WTC11 (cell line): ENCODE measurements around the gene ZNF485.

ENCODE experiments used
- ESRRA ChIP-seq: sonication (generic); formaldehyde crosslinking; IDR thresholded peaks from 2 replicates; pipeline ENCODE4 v1.8.1; 2022; ENCODE audit warnings: mild to moderate bottlenecking, missing genetic modification reagents, borderline replicate concordance
- ETV6 ChIP-seq: sonication (generic); formaldehyde crosslinking; IDR thresholded peaks from 2 replicates; pipeline ENCODE4 v1.8.1; 2022; ENCODE audit warnings: mild to moderate bottlenecking, missing genetic modification reagents
- IRF2 ChIP-seq: sonication (generic); formaldehyde crosslinking; IDR thresholded peaks from 2 replicates; pipeline ENCODE4 v1.8.0; 2022; ENCODE audit warnings: low read depth, missing genetic modification reagents, borderline replicate concordance
- SMAD3 ChIP-seq: sonication (generic); formaldehyde crosslinking; IDR thresholded peaks from 2 replicates; pipeline ENCODE4 v1.8.0; 2022; ENCODE audit warnings: missing genetic modification reagents, mild to moderate bottlenecking, borderline replicate concordance
- SMAD4 ChIP-seq: sonication (generic); formaldehyde crosslinking; IDR thresholded peaks from 2 replicates; pipeline ENCODE4 v1.8.0; 2022; ENCODE audit warnings: mild to moderate bottlenecking, missing genetic modification reagents
- ZNF317 ChIP-seq: sonication (generic); formaldehyde crosslinking; IDR thresholded peaks from 2 replicates; pipeline ENCODE4 v1.8.1; 2023; ENCODE audit warnings: low read depth, mild to moderate bottlenecking, moderate library complexity, missing genetic modification reagents, borderline replicate concordance
- TF ChIP-seq, protein P1 (sequence below): fragments of 200-600 bp; IDR thresholded peaks from 2 replicates; pipeline ENCODE4 v1.8.0; 2022; ENCODE audit warnings: antibody characterized with exemption
- TF ChIP-seq, protein P2 (sequence below): sonication (generic); formaldehyde crosslinking; IDR thresholded peaks from 2 replicates; pipeline ENCODE4 v1.8.1; 2022; ENCODE audit warnings: low read depth, missing genetic modification reagents, borderline replicate concordance
- TF ChIP-seq, protein P3 (sequence below): sonication (generic); formaldehyde crosslinking; conservative IDR thresholded peaks from 2 replicates; pipeline ENCODE4 v1.8.1; 2022; ENCODE audit warnings: mild to moderate bottlenecking, missing genetic modification reagents
- TF ChIP-seq, protein P4 (sequence below): sonication (generic); formaldehyde crosslinking; IDR thresholded peaks from 2 replicates; pipeline ENCODE4 v1.8.1; 2023; ENCODE audit warnings: mild to moderate bottlenecking, missing genetic modification reagents, moderate library complexity
- TF ChIP-seq, protein P5 (sequence below): sonication (generic); formaldehyde crosslinking; IDR thresholded peaks from 2 replicates; pipeline ENCODE4 v1.8.1; 2022; ENCODE audit warnings: mild to moderate bottlenecking, moderate library complexity, missing genetic modification reagents
- TF ChIP-seq, protein P6 (sequence below): fragments of 250-450 bp; sonication (Bioruptor Pico); IDR thresholded peaks from 2 replicates; pipeline ENCODE4 v2.1.2; 2022; ENCODE audit warnings: mild to moderate bottlenecking, moderate library complexity

DNA sequence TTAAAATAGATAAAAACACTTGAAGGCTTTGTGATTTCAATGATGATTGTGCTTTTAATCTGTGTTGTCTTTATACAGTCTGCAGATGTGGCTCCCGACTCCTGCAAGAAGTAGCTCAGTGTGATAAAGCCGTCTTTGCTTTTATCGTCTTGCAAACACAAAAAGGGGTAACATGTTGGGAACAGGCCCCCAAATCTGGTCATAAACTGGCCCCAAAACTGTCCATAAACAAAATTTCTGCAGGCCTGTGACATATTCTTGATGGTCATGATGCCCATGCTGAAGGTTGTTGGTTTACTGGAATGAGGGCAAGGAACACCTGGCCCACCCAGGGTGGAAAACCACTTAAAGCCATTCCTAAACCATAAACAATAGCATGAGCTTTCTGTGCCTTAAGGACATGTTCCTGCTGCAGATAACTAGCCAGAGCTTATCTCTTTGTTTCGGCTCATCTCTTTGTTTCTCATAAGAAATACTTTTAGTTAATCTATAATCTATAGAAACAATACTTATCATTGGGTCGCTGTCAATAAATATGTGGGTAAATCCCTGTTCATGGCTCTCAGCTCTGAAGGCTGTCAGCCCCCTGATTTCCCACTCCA lies 14.8 kb upstream of the ZNF485 start:
- TF ChIP-seq, protein P1, sequence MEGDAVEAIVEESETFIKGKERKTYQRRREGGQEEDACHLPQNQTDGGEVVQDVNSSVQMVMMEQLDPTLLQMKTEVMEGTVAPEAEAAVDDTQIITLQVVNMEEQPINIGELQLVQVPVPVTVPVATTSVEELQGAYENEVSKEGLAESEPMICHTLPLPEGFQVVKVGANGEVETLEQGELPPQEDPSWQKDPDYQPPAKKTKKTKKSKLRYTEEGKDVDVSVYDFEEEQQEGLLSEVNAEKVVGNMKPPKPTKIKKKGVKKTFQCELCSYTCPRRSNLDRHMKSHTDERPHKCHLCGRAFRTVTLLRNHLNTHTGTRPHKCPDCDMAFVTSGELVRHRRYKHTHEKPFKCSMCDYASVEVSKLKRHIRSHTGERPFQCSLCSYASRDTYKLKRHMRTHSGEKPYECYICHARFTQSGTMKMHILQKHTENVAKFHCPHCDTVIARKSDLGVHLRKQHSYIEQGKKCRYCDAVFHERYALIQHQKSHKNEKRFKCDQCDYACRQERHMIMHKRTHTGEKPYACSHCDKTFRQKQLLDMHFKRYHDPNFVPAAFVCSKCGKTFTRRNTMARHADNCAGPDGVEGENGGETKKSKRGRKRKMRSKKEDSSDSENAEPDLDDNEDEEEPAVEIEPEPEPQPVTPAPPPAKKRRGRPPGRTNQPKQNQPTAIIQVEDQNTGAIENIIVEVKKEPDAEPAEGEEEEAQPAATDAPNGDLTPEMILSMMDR, result no peak
- no peak for TF ChIP-seq SMAD3 (CRISPR knock-in tag)
- no peak for TF ChIP-seq ESRRA
- TF ChIP-seq ETV6 (CRISPR knock-in tag), result no peak
- no peak for TF ChIP-seq SMAD4 (CRISPR knock-in tag)
- TF ChIP-seq, protein P2, sequence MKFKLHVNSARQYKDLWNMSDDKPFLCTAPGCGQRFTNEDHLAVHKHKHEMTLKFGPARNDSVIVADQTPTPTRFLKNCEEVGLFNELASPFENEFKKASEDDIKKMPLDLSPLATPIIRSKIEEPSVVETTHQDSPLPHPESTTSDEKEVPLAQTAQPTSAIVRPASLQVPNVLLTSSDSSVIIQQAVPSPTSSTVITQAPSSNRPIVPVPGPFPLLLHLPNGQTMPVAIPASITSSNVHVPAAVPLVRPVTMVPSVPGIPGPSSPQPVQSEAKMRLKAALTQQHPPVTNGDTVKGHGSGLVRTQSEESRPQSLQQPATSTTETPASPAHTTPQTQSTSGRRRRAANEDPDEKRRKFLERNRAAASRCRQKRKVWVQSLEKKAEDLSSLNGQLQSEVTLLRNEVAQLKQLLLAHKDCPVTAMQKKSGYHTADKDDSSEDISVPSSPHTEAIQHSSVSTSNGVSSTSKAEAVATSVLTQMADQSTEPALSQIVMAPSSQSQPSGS (CRISPR knock-in tag), result no peak
- TF ChIP-seq, protein P3, sequence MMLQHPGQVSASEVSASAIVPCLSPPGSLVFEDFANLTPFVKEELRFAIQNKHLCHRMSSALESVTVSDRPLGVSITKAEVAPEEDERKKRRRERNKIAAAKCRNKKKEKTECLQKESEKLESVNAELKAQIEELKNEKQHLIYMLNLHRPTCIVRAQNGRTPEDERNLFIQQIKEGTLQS (CRISPR knock-in tag), result no peak
- TF ChIP-seq, protein P4, sequence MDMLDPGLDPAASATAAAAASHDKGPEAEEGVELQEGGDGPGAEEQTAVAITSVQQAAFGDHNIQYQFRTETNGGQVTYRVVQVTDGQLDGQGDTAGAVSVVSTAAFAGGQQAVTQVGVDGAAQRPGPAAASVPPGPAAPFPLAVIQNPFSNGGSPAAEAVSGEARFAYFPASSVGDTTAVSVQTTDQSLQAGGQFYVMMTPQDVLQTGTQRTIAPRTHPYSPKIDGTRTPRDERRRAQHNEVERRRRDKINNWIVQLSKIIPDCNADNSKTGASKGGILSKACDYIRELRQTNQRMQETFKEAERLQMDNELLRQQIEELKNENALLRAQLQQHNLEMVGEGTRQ (CRISPR knock-in tag), result no peak
- TF ChIP-seq IRF2, result no peak
- TF ChIP-seq, protein P5, sequence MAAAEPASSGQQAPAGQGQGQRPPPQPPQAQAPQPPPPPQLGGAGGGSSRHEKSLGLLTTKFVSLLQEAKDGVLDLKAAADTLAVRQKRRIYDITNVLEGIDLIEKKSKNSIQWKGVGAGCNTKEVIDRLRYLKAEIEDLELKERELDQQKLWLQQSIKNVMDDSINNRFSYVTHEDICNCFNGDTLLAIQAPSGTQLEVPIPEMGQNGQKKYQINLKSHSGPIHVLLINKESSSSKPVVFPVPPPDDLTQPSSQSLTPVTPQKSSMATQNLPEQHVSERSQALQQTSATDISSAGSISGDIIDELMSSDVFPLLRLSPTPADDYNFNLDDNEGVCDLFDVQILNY (CRISPR knock-in tag), result no peak
- TF ChIP-seq, protein P6, sequence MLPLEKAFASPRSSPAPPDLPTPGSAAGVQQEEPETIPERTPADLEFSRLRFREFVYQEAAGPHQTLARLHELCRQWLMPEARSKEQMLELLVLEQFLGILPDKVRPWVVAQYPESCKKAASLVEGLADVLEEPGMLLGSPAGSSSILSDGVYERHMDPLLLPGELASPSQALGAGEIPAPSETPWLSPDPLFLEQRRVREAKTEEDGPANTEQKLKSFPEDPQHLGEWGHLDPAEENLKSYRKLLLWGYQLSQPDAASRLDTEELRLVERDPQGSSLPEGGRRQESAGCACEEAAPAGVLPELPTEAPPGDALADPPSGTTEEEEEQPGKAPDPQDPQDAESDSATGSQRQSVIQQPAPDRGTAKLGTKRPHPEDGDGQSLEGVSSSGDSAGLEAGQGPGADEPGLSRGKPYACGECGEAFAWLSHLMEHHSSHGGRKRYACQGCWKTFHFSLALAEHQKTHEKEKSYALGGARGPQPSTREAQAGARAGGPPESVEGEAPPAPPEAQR (CRISPR knock-in tag), result no peak
- TF ChIP-seq ZNF317 (CRISPR knock-in tag), result no peak
